DMS79 treated with DMSO at 0.1 percent for 48 hours (cell line): ENCODE data around the gene HNRNPUL2.
"Not testable (repeated sequence)": the region's sequence is repeated elsewhere in the genome, so short reads cannot be mapped to it uniquely, and the experiment has no call there.

ENCODE experiments used
- DNase-seq: peaks from one replicate; lab custom pipeline; 2025; lab: John Stamatoyannopoulos, UW

HNRNPUL2 gene

DNA sequence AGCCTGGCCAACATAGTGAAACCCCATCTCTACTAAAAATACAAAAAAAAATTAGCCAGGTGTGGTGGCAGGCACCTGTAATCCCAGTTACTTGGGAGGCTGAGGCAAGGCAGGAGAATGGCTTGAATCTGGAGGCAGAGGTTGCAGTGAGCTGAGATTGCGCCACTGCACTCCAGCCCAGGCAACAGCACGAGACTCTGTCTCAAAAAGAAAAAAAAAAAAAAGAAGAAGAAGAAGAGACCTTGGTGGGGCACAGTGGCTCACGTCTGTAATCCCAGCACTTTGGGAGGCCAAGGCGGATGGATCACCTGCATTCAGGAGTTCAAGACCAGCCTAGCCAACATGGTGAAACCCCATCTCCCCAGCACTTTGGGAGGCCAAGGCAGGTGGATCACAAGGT, 23.3 kb downstream of the HNRNPUL2 start:
- not testable (repeated sequence) for DNase-seq

DNA sequence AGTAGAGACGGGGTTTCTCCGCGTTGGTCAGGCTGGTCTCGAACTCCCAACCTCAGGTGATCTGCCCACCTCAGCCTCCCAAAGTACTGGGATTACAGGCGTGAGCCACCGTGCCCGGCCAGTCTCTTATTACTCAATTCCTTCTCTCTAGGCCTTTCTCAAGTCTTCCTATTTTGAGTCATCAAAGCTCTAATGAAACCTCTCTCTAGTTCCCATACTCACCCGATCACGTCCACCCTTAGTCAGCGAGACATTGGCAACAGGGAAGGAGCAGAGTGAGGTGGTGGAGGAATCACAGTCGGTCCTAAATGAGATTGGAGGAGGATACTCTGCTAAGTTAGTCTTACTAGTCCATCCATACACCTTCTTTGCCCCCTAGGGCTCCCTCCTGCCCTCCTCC, 25.0 kb downstream of the HNRNPUL2 start:
- DNase-seq: no peak

DNA sequence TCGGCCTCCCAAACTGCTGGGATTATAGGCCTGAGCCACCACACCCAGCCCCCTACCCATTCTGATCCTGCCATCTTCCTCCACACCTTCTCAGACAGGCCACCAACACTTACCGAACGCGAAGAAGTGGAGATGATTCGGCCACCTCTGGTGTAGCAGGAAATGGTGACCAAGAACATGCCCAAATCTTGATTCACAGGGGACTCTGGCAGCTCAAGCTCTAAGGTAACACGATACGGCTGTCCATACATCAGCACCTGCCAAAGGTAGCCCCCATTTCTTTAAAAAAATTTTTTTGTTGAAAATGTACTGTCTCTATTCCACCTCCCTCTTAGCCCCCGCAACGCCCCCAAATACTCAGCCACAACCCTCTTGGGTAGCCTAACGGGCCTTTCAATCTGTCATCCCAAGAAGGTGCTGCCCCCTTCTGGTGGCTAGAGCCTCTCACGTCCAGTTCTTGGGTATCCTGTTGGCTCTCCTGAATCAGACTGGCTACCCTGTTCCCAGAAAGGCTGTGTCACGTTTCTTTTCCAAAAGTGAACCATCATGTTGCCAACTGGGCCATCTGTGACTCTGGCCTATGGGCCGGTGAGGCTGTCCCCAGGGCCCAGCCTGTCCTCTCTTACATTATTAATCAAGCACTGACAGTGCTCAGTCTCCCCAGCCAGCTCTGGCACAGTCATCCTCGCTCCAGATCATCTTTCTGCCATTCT, 32.6 kb downstream of the HNRNPUL2 start:
- peak; percentile 11 for DNase-seq

- not testable (repeated sequence) for DNase-seq
Measured at GRCh38 chr11:62693624-62694023, 33.6 kb downstream of the HNRNPUL2 start.

GRCh38 chr11:62689421-62690183, 37.7 kb downstream of the HNRNPUL2 start, which contains the start of gene LRRN4CL:
TSS of gene LRRN4CL (minus strand) at chr11:62689530. CDS start at chr11:62688508, 1,022 bp downstream.
- no peak for DNase-seq

GRCh38 chr11:62688491-62688890, 38.8 kb downstream of the HNRNPUL2 start:
- no peak for DNase-seq

GRCh38 chr11:62687508-62688396, 39.5 kb downstream of the HNRNPUL2 start:
- no peak for DNase-seq

DNA sequence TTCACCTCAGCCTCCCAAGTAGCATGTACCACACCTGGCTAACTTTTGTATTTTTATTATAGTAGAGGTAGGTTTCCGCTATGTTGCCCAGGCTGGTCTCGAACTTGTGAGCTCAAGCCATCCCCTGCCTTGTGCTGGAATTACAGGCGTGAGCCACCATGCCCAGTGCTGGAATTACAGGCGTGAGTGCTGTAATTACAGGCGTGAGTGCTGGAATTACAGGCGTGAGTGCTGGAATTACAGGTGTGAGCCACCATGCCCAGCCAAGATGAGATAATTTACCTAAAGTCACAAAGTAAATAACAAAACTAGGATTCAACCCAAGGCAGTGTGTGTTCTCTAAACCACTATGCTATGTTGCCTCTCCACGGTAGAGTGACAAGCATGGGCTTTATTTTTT, 44.7 kb downstream of the HNRNPUL2 start:
- no peak for DNase-seq

- peak; percentile 6 for DNase-seq
Measured at GRCh38 chr11:62680825-62681240, 46.4 kb downstream of the HNRNPUL2 start.

DNA sequence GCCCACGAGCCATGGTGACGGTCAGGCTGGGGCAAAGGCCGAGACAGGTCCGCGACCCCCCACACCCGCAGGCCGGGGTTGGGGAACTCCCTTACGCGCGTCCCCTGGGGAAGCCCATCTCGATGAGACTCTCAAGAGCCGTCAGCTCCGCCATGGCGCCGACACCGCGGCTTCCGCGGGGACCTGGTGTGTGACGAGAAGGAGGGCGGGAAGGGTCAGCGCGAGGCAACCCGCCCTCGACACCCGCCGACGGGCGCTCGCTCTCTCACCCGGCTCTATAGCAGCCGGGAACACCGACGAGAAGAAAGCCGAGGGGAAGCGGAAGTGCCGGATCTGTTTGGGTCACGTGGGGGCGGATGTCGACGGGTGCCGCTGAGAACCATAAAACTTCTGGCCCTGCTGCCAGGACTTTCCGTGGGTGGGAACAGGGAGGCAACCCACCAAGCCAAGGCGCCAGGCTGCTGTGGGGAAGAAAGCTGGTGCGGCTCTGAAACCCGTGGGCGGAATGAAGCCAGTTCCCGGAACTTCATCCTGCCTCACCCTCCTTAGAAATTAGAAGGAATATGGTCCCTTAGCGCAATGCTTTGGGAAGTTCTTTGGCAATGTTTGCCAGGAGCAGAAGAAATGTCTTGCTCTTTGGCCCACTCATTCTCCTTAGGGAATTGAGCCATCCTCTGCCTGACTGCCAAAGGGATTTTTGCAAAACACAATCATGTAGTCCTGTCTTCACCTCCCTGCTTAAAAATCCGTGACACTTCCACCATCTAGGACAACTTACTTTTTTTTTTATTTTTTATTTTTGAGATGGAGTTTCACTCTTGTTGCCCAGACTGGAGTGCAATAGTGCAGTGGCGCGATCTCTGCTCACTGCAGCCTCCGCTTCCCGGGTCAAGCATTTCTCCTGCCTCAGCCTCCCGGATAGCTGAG, 48.2 kb downstream of the HNRNPUL2 start, which contains the start of gene UBXN1:
TSS of gene UBXN1 (minus strand) at position 304 of the 927 bp plus-strand sequence. CDS start at position 154, 150 bp downstream.
- DNase-seq: peak; percentile 84

DNA sequence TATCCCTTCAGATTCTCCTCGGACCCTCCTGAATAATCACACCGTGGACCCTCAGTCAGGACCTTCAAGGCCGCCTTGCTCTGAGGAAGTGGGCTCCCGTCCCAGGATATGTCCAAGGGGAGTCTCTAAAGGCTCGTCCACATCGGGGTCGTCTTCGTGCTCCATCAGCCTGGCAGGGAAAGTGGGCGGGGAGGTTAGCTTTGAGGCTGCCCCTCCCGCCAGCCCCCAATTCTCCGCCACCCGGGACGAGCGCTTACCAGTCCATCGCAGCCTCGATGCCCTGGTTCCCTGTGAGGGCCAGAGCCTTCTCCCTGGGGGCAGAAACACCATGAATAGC, 48.9 kb downstream of the HNRNPUL2 start:
- DNase-seq: no peak

- no peak for DNase-seq
Measured at GRCh38 chr11:62677714-62678113, 49.5 kb downstream of the HNRNPUL2 start.

GRCh38 chr11:62677156-62677555, 50.1 kb downstream of the HNRNPUL2 start:
- DNase-seq: no peak

DNA sequence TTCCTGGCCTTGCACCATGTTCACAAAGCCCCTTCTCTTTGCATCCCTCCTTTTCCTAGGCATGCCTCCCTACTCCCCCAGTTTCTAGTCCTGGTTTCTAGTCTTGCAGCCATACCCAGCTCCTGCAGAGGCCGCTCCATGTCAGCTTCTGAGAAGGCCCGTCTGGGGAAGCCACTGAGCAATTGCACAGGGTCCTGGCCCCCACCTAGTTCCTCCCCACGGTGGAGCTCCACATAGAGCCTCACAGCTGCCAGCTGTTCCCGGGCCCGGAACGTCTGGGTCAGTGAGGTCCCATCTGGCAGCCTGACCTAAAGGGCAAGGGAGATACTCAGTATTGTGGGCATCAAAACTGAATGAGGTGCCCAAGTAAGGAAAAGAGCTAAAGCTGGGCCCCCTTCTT, 50.6 kb downstream of the HNRNPUL2 start:
- no peak for DNase-seq

GRCh38 chr11:62675415-62675814, 51.8 kb downstream of the HNRNPUL2 start:
- not testable (repeated sequence) for DNase-seq

- no peak for DNase-seq
Measured at GRCh38 chr11:62673196-62673525, 54.1 kb downstream of the HNRNPUL2 start.

DNA sequence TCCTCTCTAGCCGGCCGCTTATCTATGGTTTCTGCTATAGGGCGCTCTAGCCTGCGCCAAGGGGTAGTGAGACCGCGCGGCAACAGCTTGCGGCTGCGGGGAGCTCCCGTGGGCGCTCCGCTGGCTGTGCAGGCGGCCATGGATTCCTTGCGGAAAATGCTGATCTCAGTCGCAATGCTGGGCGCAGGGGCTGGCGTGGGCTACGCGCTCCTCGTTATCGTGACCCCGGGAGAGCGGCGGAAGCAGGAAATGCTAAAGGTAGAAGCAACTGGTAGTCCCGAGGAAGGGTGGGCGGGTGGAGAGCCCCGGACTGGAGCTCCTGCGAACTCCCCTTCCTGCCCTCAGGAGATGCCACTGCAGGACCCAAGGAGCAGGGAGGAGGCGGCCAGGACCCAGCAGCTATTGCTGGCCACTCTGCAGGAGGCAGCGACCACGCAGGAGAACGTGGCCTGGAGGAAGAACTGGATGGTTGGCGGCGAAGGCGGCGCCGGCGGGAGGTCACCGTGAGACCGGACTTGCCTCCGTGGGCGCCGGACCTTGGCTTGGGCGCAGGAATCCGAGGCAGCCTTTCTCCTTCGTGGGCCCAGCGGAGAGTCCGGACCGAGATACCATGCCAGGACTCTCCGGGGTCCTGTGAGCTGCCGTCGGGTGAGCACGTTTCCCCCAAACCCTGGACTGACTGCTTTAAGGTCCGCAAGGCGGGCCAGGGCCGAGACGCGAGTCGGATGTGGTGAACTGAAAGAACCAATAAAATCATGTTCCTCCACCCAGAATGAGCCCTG, 55.5 kb downstream of the HNRNPUL2 start, which contains the start of the genes LBHD1 and UQCC3:
TSS of gene LBHD1 (minus strand) at position 660 of the 782 bp plus-strand sequence. CDS start 2,236 bp downstream, outside the sequence.
TSS of gene UQCC3 (plus strand) at position 66 of the 782 bp plus-strand sequence. CDS start at position 139, 73 bp downstream.
- DNase-seq: peak; percentile 95

DNA sequence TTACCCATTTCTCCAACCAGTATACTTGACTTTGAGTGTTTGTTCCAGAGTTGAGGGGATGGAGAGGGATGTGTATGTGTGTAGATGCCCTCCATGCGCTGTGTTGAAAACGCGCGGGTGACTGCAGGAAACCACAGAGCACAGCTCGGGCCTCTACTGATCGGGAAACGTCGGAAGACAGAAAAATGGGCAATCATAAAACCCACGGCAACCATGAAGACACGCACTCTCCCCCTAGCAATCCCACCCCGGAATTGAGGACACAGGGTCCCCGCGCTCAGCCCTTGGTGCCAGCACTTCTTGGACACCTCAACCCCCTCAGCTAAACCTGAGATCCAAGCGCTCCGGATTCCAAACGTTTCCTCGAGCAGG, 56.0 kb downstream of the HNRNPUL2 start:
- DNase-seq: no peak

DNA sequence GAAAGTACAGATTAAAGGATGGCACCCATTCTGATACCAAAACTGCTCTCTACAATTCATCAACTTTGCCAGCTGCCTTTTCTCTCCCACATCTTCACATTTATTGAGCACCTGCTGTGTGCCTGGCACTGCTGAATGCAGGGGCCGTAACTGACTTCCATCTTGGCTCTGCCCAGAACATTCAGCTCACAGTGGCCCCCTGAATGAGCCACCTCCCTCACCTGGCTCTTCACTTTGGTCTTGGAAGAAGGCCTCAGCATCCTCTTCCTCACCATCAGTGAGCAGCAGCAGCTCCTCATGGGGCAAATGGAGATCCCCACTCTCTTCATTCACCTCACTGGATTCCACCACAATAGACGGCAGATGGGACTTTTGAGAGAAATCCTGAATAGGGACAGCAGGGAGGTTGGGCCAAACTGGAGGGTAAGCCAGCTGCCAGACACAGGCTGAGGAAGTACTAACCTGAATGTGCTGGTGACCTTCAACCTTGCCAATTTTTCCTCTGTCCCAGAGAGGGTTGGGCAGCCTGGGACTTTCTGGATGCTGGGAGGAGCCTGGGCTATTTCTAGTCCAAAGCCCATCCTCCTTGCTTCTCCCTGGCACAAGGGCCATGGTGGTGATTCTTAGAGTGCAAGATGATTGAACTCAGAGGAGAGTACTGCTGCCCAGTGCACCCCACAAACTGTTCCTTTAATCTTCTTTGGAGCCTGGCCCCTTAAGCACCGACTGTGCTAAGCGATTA, 57.7 kb downstream of the HNRNPUL2 start:
- no peak for DNase-seq

DNA sequence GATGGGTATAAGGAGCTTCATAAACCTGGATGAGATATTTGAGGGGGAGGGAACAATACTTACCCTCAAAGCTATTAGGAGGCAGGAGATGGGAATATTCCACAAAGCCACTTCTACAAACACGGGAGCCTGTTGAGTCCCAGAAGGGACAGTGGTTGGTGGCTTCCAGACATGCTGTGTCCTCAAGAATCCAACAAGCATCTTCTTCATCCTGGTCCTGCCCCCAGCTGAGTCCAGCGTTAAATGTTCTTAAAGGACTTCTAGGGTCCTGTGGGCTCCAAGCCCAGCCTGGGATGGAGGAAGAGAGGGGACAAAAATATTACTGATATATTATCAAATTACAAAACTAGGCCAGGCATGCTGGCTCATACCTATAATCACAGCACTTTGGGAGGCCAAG, 59.8 kb downstream of the HNRNPUL2 start:
- no peak for DNase-seq
